D721Med (cell line): ENCODE data around the gene ARSB.
A peak's percentile ranks its signal among the peaks of the same experiment; 100 is the strongest.

ENCODE experiments used
- DNase-seq: peaks from one replicate; pipeline ENCODE4 v3.0.0; 2011; ENCODE audit warnings: low spot score; ENCODE audit not compliant: insufficient read length
- FAIRE-seq: peaks from 2 replicates; lab custom pipeline; 2011; peaks lifted over from hg19 to GRCh38; lab: Jason Lieb, UNC
- CTCF ChIP-seq: IDR thresholded peaks from 2 replicates; pipeline ENCODE4 v1.5.1; 2012; ENCODE audit warnings: mild to moderate bottlenecking, control low read depth; ENCODE audit not compliant: insufficient read depth; ENCODE audit errors: missing control alignments

Gene ARSB

DNA sequence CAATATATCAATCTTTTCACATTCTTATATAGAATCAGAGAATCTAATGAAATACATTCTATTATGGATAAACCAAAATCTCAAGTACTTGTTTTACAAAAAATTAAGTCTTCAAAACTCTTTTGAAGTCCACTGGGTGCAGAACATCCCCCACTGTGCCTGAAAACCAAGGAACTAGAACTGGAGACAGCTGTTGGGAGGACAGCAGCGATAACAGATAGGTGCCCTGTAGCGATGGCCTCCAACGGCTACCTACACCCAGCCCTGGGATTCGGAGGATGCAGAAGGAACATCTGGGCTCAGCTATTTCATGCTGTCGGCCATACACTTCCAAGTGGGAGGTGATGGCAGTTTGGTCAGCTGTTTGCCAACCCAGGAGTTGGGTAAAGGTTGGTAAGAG lies 207.2 kb downstream of the ARSB start:
- DNase-seq (no peak), FAIRE-seq (no peak)
- no peak for TF ChIP-seq CTCF

DNA sequence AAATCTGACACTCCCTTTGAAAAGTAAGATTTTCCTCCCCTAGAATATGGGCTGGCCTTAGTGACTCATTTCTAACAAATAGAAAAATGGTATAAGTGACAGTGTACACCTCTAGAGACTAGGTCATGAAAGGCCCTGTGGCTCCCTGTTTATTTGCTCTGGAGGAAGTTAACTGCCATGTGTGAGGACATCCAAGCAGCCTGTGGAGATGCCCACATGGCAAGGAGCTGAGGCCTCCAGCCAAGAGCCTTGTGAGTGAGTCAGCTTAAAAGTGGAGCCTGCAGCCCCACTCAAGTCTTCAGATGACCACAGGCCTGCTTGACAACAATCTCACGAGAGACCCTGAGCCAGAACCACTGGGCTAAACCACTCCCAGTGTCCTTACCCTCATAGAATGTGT lies 208.5 kb downstream of the ARSB start:
- DNase-seq: no peak
- FAIRE-seq: no peak
- TF ChIP-seq CTCF: no peak

GRCh38 chr5:78773655-78774054 lies 211.5 kb downstream of the ARSB start:
- no peak for TF ChIP-seq CTCF
- FAIRE-seq (no peak), DNase-seq (peak; percentile 37)

- no peak for DNase-seq
- TF ChIP-seq CTCF: no peak
- FAIRE-seq: no peak
Measured at GRCh38 chr5:78771260-78772205, 213.6 kb downstream of the ARSB start.

- FAIRE-seq (no peak), DNase-seq (no peak)
- no peak for TF ChIP-seq CTCF
Measured at GRCh38 chr5:78768781-78769380, 216.2 kb downstream of the ARSB start.

DNA sequence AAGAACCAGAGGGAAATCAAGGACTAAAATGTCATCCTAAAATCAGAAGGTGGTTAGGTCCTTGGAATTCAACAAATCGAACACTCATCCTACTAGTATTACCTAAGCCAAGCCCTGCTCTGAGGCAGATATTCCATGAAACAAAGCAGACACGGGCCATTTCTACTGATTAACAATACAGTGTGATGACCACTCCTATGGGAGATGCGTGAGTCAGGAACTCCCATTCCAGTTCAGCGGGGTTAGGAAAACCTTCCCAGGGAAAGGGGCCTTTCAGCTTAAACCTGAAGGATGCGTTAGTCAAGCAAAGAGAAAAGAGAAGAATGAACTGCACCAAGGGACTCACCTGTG lies 218.7 kb downstream of the ARSB start:
- TF ChIP-seq CTCF: no peak
- DNase-seq (no peak), FAIRE-seq (no peak)

- TF ChIP-seq CTCF: no peak
- DNase-seq (no peak), FAIRE-seq (no peak)
Measured at GRCh38 chr5:78765756-78766411, 219.2 kb downstream of the ARSB start.
